ENCODE data around the gene EEIG1.

- TF ChIP-seq, protein P1, sequence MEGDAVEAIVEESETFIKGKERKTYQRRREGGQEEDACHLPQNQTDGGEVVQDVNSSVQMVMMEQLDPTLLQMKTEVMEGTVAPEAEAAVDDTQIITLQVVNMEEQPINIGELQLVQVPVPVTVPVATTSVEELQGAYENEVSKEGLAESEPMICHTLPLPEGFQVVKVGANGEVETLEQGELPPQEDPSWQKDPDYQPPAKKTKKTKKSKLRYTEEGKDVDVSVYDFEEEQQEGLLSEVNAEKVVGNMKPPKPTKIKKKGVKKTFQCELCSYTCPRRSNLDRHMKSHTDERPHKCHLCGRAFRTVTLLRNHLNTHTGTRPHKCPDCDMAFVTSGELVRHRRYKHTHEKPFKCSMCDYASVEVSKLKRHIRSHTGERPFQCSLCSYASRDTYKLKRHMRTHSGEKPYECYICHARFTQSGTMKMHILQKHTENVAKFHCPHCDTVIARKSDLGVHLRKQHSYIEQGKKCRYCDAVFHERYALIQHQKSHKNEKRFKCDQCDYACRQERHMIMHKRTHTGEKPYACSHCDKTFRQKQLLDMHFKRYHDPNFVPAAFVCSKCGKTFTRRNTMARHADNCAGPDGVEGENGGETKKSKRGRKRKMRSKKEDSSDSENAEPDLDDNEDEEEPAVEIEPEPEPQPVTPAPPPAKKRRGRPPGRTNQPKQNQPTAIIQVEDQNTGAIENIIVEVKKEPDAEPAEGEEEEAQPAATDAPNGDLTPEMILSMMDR (IDR thresholded peaks at IDR 0.05): no peak
- no peak for TF ChIP-seq POLR2A (IDR thresholded peaks at IDR 0.05)
- no peak for TF ChIP-seq POLR2AphosphoS5 (IDR thresholded peaks at IDR 0.05)
Measured at GRCh38 chr9:127935765-127936221, 45.0 kb downstream of the EEIG1 start.
